ENCODE results near the gene RNASE13.

The RNASE13 gene

DNA sequence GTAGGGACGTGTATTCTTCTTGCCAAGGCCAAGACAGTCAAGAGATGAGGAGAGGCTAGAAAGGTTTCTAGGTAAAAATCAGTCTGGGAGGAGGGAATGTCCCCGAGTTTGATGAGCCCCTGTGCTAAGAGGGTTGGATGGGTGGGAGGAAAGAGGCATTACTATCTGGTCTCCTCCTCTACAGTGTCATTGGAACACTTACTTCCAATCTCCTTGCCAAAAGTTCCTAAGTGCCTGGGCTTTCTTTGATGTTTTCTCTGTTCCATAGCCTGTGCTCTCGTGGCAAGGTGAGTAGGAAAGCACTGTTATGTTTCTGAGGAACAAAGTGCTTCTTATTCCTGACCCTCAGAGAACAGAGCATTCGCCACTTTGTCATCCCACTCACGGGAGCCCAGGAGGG is at the start of gene RNASE13:
Gene RNASE13 (minus strand): TSS at position 101 of the 400 bp plus-strand sequence. CDS start 519 bp downstream, outside the sequence.
- DNase-seq: no peak

DNA sequence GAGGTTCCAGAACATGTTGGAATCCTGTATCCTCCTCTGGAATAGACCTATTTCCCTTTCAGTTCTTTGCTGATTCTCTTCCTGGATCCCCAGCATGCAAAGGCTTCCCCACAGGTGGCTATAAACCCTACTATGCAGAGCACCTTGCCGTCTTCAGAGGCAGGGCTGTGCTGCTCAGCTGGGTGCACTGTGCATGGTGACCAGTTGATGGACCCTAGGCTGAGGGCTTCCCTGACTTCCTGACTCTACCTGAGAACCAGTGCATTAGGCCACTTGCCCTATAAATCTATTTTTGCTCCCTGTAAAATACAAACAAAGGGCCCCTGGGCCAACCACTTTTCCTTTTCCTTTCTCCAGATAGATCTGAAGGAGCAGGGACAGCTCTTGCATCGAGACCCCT is 49.8 kb upstream of the RNASE13 start:
- no peak for DNase-seq

DNA sequence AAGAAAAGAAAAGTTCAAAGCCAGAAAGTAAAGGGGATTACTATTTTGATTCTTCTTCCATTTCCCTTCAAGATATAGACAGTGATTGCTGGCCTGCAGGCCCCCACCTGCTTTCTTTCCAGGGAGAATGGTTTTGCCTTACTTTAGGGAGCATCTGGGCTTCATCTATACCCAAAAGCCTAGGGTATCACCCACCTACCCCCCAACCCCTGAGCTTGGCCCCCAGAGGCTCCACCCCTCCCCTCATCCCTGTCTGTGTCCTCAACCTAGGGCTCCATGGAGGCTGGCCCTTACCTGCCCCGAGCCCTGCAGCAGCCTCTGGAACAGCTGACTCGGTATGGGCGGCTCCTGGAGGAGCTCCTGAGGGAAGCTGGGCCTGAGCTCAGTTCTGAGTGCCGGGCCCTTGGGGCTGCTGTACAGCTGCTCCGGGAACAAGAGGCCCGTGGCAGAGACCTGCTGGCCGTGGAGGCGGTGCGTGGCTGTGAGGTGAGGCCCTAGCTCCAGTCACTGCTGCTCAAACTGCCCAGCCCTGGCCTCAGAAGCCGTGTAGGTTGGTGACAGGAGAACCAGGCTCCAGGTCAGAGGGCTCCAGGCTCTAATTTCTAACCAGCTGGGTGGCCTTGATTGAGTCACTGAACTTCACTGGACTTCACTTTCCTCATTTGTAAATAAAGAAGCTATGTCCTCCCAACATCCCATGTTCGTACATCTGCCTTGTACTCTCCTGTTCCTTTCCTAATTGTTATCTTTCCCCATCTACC is 49.1 kb upstream of the RNASE13 start:
- DNase-seq: no peak

DNA sequence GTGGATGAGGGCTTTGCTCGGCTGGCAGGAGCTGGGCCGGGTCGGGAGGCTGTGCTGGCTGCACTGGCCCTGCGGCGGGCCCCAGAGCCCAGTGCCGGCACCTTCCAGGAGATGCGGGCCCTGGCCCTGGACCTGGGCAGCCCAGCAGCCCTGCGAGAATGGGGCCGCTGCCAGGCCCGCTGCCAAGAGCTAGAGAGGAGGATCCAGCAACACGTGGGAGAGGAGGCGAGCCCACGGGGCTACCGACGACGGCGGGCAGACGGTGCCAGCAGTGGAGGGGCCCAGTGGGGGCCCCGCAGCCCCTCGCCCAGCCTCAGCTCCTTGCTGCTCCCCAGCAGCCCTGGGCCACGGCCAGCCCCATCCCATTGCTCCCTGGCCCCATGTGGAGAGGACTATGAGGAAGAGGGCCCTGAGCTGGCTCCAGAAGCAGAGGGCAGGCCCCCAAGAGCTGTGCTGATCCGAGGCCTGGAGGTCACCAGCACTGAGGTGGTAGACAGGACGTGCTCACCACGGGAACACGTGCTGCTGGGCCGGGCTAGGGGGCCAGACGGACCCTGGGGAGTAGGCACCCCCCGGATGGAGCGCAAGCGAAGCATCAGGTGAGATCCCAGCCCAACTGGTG is 47.0 kb upstream of the RNASE13 start:
- no peak for DNase-seq

DNA sequence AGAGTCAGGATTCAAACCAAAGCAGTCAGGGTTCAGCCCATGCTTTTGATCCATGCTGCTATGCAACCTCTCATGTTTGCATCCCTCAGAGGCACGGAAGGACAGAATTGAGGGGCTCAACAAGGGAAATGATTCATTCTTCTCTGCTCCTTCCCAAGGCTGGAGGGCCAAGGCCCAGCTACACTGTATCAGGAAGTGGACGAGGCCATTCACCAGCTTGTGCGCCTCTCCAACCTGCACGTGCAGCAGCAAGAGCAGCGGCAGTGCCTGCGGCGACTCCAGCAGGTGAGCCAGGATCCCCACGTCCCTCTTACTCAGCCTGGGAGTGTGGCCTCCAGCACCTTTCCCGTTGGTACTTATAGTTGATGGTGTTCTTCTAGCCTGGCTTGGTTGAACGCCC is 44.1 kb upstream of the RNASE13 start:
- no peak for DNase-seq

- no peak for DNase-seq
Observed at GRCh38 chr14:21078287-21078686, 43.7 kb upstream of the RNASE13 start.

DNA sequence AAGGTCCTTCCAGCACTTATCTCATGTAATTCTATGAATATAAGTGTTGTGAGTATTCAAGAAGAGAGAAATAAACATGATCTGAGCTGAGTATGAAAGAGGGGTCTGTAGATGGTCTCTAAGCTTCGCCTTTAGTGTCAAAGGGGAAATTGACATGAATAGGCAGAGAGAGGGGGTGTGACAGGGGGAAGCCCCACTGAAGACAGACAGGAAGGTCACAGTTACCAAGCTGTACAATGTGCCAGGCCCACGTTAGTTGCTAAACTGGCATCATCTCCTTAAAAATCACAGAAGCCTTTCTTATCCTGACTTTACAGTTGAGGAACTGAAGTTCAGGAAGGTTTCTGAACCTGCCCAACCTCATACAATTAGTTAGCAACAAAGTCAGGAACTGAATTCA is 43.1 kb upstream of the RNASE13 start:
- DNase-seq: no peak

DNA sequence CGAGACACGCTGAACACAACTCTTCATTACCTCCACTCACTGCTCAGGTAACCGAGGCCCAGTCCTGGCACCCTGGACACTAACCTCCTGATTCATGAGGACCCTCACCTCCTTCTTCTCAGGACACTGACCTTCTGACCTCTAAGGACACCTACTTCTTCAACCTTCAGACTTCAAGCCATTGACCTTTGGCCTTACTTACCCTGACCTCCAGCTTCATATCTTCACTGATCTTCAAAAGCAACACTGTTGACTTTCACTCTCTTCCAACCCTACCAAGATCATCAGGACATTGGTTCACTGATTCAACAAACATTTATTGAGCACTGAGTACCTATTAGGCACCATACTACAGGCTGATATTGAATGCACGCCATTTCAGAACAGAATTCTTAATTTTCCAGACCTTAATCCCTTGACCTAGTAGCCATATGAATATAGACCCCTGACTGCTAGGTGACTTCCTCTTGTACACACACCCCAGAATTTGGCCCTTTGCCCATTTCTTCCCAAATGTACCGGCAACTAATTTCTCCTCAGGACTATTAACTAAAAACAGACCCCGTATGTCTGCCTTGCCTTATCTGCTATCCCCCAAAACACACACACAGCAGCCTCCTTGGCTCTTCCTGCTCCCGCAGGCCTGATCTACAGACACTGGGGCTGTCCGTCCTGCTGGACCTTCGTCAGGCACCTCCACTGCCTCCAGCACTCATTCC is 41.3 kb upstream of the RNASE13 start:
- DNase-seq: no peak

- DNase-seq: no peak
Observed at GRCh38 chr14:21074398-21075272, 40.0 kb upstream of the RNASE13 start.

DNA sequence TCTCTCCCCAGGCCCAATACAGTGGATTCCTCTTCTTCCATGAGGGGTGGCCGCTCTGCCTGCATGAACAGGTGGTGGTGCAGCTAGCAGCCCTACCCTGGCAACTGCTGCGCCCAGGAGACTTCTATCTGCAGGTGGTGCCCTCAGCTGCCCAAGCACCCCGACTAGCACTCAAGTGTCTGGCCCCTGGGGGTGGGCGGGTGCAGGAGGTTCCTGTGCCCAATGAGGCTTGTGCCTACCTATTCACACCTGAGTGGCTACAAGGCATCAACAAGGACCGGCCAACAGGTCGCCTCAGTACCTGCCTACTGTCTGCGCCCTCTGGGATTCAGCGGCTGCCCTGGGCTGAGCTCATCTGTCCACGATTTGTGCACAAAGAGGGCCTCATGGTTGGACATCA is 39.3 kb upstream of the RNASE13 start:
- DNase-seq: no peak

GRCh38 chr14:21072781-21073339 is 38.3 kb upstream of the RNASE13 start:
- DNase-seq: no peak

DNA sequence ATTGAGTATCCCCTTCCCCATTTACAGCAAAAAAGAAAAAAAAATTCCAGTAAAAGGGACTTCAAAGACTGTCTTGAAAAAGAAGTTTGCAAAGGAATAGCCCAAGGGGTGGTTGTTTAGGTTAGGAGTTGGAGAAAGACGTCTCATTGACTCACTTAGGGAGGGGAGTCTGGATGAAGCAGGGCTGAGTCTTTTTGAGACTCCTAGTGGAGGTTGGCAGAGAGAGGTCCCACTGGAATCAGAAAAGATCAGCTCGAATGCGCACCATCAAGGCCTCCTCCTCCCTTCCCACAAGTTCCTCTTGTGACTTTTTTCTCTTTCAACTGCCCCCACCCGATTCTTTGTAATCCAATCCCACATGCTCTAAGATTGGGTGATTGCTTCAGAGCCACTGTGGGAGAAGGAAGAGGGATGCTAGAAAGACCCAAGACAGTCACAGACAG is 37.4 kb upstream of the RNASE13 start:
- DNase-seq: no peak

GRCh38 chr14:21071225-21072030 is 36.8 kb upstream of the RNASE13 start:
- DNase-seq: no peak

DNA sequence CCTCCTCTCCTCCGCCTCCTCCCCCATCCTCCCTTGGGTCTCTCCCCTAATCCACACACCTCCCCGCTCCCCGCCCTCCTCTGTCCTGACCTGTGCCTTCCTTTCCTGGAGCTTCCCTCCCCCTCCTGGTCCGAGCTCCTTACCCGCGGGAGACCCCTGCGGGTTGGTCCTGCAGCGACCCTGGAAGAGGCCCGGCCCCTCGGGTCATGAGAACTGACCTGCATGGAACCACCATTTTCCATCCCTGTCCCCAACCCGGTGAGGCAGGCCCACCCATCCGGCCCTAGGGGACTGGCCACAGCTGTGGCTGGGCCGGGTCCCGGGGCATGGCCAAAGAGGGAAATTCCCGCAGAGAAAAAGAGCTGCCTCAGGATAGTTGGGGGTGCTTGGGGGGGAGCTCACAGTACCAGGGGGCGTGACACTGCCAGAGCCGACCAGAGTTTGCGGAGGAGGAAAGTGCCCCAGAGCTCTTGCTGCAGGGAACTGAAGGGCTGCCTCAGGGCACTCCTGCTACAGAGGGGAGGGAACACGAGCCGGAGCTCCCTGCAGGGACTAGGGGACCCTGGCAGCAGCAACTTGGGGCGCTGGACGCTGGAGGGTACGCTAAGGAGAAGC is 36.1 kb upstream of the RNASE13 start:
- no peak for DNase-seq

DNA sequence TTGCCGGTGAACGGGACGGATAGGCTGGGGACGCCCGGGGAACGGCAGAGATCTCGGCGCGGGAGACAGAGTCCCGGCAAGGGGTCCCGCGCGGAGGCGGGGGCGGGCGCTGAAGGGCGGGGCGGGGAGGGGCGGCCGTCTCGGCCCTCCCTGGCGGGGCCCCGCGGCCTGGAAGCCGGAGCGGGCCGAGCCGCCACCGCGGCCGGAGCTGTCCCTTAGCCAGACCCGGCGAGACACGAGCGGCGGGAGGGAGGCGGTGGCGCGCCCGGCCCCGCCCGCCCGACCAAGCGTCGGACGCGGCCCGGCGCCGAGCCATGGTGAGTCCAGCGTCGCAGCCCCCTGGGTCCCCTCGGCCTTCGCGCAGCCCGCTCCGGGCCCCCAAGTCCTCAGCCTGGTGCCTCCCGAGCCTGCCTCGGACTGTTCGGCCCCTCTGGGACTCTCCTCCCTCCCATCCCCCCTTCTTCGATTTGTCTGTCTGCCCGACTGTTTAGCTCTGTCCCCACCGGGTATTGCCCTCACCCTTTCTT is 35.5 kb upstream of the RNASE13 start, which contains the start of gene ARHGEF40:
Gene ARHGEF40 (plus strand): TSS at position 222 of the 527 bp plus-strand sequence. CDS start 93 bp downstream, at position 315.
- no peak for DNase-seq

DNA sequence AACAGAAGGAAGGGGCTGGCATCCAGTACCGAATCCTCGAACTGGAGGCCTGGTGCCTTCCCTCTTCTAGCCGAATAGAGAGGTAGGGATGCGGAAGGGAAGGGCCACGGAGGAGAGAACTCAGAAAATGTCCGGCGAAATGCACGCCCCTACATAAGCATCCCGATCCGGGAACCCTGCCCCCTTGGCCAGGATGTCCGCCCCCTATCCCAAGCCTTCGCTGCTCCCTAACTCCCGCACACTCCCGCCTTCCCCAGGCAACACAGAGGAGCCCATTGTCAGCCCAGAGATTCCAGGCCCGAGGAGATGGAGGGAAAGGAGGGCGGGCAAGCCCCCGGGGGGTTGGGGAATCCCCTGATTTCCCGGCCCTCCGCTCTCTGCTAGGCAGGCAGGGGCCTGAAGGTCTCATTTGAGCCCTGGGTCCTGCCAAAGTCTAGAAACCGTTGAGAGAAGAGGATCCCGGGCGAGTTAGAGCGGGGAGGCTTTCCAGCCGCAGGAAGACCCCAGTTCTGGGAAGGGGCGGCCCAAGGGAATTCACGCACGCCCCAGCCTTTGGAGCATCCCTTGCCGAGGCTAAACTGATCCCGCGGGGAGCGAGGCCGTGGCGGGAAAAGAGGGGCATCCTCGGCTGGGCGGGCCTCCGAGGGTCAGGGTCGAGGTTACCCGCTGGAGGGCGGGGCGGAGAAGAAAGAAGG is 34.9 kb upstream of the RNASE13 start:
- DNase-seq: no peak

GRCh38 chr14:21068521-21069387 is 34.1 kb upstream of the RNASE13 start:
- no peak for DNase-seq

DNA sequence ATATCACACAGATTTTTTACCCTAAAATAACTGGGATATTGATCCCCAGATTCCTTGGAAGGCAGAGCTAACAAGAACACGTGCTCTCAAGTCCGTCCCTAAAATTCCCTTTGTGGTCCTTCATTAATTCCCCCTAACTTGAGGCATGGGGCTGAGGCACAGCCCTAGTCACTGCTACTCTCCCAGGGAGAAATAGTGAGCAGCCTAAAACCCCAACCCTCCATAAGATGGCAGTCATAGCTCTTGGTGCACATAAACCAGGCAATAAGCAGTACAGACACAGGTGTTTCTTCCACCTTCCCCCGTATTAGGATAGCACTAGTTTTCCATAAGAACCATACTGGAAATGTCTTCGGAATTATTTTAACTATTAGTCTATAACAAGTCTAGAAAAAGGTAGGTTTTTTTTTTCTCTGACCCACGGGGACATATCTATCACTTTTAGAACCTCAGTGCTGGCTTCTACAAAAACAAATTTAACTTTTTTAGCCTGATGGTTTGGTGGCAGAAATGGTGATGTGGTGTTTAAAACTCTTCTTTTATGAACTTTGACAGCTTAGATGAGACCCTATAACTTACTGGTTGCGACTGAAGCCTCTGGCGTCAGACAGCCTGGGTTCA is 32.4 kb upstream of the RNASE13 start:
- DNase-seq: no peak

DNA sequence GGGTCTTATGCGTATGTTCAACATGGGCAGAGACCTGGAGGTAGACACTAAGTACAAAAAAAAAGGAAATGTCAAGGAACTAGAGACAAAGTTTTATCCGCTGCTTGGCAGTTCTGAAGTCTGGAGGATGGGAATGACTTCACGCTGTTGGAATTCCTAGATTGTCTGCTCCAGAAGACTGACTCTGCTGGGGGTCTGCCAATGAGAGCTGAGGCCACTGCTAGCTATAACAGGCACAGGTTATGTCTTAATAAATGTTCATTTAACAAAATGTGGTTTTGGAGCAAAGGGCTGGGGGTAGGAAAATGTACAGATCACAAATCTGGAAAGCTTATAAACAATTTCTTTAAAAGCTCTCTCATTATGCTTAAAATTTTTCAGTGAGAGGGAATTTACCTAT is 28.9 kb upstream of the RNASE13 start:
- DNase-seq: no peak
